Prostate gland (tissue), 2 donors: ENCODE results near the gene MPZL1.

Source experiments
- CTCF ChIP-seq, 4 experiments: fragments of 200-600 bp in 2 of 4; fragments of 450-650 bp in 2 of 4; sonication (generic) in 2 of 4; IDR thresholded peaks; 1 replicate in 3 of 4; 2 replicates in 1 of 4; pipeline ENCODE4 v1.5.1; 2016 to 2019; ENCODE audit warnings: antibody characterized with exemption in 4 of 4, mild to moderate bottlenecking in 2 of 4, moderate library complexity in 2 of 4
- POLR2A ChIP-seq: fragments of 450-650 bp; IDR thresholded peaks from one replicate; pipeline ENCODE4 v1.6.1; 2016; ENCODE audit warnings: antibody characterized with exemption, mild to moderate bottlenecking

- TF ChIP-seq POLR2A, result no peak
- TF ChIP-seq CTCF (IDR thresholded peaks at IDR 0.05), result no peak
Measured at GRCh38 chr1:167722152-167722869, 529 bp downstream of the MPZL1 start.
